Measurements from ENCODE around the gene STRBP. TPM values are rescaled to one million over a fixed set of nuclear protein-coding genes. Genes with fewer than 3 reads are reported as not detected.

STRBP gene
- total RNA-seq, 1 experiment from 2014 or later: 40.3 TPM

DNA sequence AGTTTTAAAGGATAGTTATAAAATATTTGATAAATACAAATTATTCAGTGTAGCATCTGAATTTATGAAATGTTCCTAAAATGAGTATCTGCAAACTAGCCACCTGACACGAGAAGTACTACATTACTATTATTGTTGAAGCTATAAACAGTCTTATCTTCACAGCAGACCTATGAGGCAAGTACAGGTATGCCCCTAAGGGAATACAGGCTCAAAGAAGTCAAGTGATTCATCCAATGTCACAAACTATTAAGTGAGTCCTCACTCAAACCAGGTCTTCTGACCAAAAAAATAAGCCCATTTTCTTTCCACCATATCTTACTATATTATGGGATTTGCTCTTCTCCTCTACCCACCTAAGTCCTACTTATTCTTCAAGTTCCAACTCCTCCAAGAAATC lies 28.7 kb downstream of the STRBP start:
- intact Hi-C loops (cut with micrococcal nuclease; ENCODE audit: unreplicated experiment): no loop called here
- Histone ChIP-seq H3K4me1 (ENCODE audit: control insufficient read depth, insufficient read depth, low read length) (no peaks in the 10 kb centered on the region), H3K27ac (ENCODE audit: low read length) (no peak overlapping the region), H3K36me3 (ENCODE audit: control insufficient read depth, insufficient read depth, low read length) (no peaks in the 10 kb centered on the region), H3K9me3 (ENCODE audit: control insufficient read depth, insufficient read depth, low read depth, low read length) (no peaks in the 10 kb centered on the region), H3K27me3 (ENCODE audit: control insufficient read depth, insufficient read depth, low read length) (no peaks in the 10 kb centered on the region), H3K4me3 (ENCODE audit: low read depth in 2 of 2, low read length in 2 of 2) (no peak overlapping the region)
- BruUV-seq (replicated peaks): no TSS peak
- in situ Hi-C loops (cut with HindIII; ENCODE audit: low pct_unique_long_range_greater_than_20kb, low sequenced_read_pairs): no loop called here
- ATAC-seq (no peak), DNase-seq (ENCODE audit: low read depth, low spot score) (no peak)
- TF ChIP-seq TCF7L2 (IDR thresholded peaks at IDR 0.05; ENCODE audit: low read depth, low read length) (no peak), POLR2AphosphoS5 (IDR thresholded peaks at IDR 0.05; ENCODE audit: low read depth, low read length) (no peak), SIN3A (IDR thresholded peaks at IDR 0.05; ENCODE audit: borderline replicate concordance, insufficient read depth, low read depth, low read length) (no peak)
- TF ChIP-seq, protein P1, sequence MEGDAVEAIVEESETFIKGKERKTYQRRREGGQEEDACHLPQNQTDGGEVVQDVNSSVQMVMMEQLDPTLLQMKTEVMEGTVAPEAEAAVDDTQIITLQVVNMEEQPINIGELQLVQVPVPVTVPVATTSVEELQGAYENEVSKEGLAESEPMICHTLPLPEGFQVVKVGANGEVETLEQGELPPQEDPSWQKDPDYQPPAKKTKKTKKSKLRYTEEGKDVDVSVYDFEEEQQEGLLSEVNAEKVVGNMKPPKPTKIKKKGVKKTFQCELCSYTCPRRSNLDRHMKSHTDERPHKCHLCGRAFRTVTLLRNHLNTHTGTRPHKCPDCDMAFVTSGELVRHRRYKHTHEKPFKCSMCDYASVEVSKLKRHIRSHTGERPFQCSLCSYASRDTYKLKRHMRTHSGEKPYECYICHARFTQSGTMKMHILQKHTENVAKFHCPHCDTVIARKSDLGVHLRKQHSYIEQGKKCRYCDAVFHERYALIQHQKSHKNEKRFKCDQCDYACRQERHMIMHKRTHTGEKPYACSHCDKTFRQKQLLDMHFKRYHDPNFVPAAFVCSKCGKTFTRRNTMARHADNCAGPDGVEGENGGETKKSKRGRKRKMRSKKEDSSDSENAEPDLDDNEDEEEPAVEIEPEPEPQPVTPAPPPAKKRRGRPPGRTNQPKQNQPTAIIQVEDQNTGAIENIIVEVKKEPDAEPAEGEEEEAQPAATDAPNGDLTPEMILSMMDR (IDR thresholded peaks at IDR 0.05): no peak
- TF ChIP-seq, protein P2, sequence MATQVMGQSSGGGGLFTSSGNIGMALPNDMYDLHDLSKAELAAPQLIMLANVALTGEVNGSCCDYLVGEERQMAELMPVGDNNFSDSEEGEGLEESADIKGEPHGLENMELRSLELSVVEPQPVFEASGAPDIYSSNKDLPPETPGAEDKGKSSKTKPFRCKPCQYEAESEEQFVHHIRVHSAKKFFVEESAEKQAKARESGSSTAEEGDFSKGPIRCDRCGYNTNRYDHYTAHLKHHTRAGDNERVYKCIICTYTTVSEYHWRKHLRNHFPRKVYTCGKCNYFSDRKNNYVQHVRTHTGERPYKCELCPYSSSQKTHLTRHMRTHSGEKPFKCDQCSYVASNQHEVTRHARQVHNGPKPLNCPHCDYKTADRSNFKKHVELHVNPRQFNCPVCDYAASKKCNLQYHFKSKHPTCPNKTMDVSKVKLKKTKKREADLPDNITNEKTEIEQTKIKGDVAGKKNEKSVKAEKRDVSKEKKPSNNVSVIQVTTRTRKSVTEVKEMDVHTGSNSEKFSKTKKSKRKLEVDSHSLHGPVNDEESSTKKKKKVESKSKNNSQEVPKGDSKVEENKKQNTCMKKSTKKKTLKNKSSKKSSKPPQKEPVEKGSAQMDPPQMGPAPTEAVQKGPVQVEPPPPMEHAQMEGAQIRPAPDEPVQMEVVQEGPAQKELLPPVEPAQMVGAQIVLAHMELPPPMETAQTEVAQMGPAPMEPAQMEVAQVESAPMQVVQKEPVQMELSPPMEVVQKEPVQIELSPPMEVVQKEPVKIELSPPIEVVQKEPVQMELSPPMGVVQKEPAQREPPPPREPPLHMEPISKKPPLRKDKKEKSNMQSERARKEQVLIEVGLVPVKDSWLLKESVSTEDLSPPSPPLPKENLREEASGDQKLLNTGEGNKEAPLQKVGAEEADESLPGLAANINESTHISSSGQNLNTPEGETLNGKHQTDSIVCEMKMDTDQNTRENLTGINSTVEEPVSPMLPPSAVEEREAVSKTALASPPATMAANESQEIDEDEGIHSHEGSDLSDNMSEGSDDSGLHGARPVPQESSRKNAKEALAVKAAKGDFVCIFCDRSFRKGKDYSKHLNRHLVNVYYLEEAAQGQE (IDR thresholded peaks at IDR 0.05; ENCODE audit: insufficient read depth in 1 of 2, low read depth in 2 of 2, low read length in 1 of 2): no peak
- ChIA-PET CTCF (no interaction called here), POLR2A (no interaction called here)

DNA sequence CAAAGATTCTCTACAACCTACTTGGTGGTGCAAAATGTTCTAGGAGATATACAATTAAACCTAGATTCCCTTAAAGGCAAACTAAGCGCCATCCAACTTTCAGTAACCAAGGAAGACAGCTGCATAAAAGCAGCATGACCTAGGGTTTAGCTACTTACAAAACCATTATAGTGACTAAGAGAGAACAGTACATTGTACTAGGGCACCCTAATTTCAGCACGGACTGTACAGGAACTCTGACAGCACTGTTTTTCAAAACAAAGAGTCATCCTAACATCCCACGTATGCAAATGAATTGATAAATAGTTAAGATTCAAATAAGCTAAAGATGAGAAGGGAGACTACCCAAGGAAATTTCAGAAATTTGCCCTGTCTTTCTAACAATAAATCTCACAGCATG lies 30.0 kb downstream of the STRBP start:
- Histone ChIP-seq H3K27me3 (ENCODE audit: control insufficient read depth, insufficient read depth, low read length) (no peaks in the 10 kb centered on the region), H3K36me3 (ENCODE audit: control insufficient read depth, insufficient read depth, low read length) (no peaks in the 10 kb centered on the region), H3K4me3 (ENCODE audit: low read depth in 2 of 2, low read length in 2 of 2) (no peak overlapping the region), H3K4me1 (ENCODE audit: control insufficient read depth, insufficient read depth, low read length) (no peaks in the 10 kb centered on the region), H3K27ac (ENCODE audit: low read length) (no peak overlapping the region), H3K9me3 (ENCODE audit: control insufficient read depth, insufficient read depth, low read depth, low read length) (no peaks in the 10 kb centered on the region)
- ChIA-PET CTCF (no interaction called here), POLR2A (interaction anchor here (0.5 kb wide), 1 partner anchor 14 kb away, joined by 5 read pairs; no protein-coding TSS in a partner anchor)
- DNase-seq (ENCODE audit: low read depth, low spot score) (no peak), ATAC-seq (no peak)
- in situ Hi-C loops (cut with HindIII; ENCODE audit: low pct_unique_long_range_greater_than_20kb, low sequenced_read_pairs) (no loop called here), intact Hi-C loops (cut with micrococcal nuclease; ENCODE audit: unreplicated experiment) (no loop called here)
- BruUV-seq (replicated peaks): no TSS peak
- TF ChIP-seq, protein P2 (IDR thresholded peaks at IDR 0.05; ENCODE audit: insufficient read depth in 1 of 2, low read depth in 2 of 2, low read length in 1 of 2): no peak
- TF ChIP-seq TCF7L2 (IDR thresholded peaks at IDR 0.05; ENCODE audit: low read depth, low read length) (no peak), POLR2AphosphoS5 (IDR thresholded peaks at IDR 0.05; ENCODE audit: low read depth, low read length) (no peak), SIN3A (IDR thresholded peaks at IDR 0.05; ENCODE audit: borderline replicate concordance, insufficient read depth, low read depth, low read length) (no peak)
- TF ChIP-seq, protein P1 (IDR thresholded peaks at IDR 0.05): no peak

All from Panc1 (cell line).